ENCODE results near the gene ASB13.

Gene ASB13

GRCh38 chr10:5670662-5671375 lies 4.4 kb upstream of the ASB13 start:
- no peak for FAIRE-seq
- TF ChIP-seq CTCF (IDR thresholded peaks at IDR 0.05; ENCODE audit: insufficient read depth, missing control alignments): no peak
- DNase-seq (ENCODE audit: insufficient read length, low spot score): no peak

GRCh38 chr10:5669604-5670003 lies 3.2 kb upstream of the ASB13 start:
- no peak for TF ChIP-seq CTCF (IDR thresholded peaks at IDR 0.05; ENCODE audit: insufficient read depth, missing control alignments)
- DNase-seq (ENCODE audit: insufficient read length, low spot score): no peak
- FAIRE-seq: no peak

- DNase-seq (ENCODE audit: insufficient read length, low spot score) (no peak), FAIRE-seq (no peak)
- no peak for TF ChIP-seq CTCF (IDR thresholded peaks at IDR 0.05; ENCODE audit: insufficient read depth, missing control alignments)
Observed at GRCh38 chr10:5668429-5668828, 2.0 kb upstream of the ASB13 start.

- no peak for TF ChIP-seq CTCF (IDR thresholded peaks at IDR 0.05; ENCODE audit: insufficient read depth, missing control alignments)
- DNase-seq (ENCODE audit: insufficient read length, low spot score): no peak
- FAIRE-seq: peak; percentile 32
Observed at GRCh38 chr10:5666841-5667630, 641 bp upstream of the ASB13 start.

GRCh38 chr10:5665373-5666007 lies 905 bp downstream of the ASB13 start:
- FAIRE-seq (no peak), DNase-seq (ENCODE audit: insufficient read length, low spot score) (no peak)
- TF ChIP-seq CTCF (IDR thresholded peaks at IDR 0.05; ENCODE audit: insufficient read depth, missing control alignments): no peak

- no peak for DNase-seq (ENCODE audit: insufficient read length, low spot score)
- no peak for TF ChIP-seq CTCF (IDR thresholded peaks at IDR 0.05; ENCODE audit: insufficient read depth, missing control alignments)
- FAIRE-seq: no peak
Observed at GRCh38 chr10:5663692-5664427, 2.5 kb downstream of the ASB13 start.

All from D721Med (cell line).